WI38 (cell line): Measurements from ENCODE around the gene CBLN3.
"Not testable (repeated sequence)": the region's sequence is repeated elsewhere in the genome, so short reads cannot be mapped to it uniquely, and the experiment has no call there.

Experiments
- H3K4me3 ChIP-seq: 2 replicates; pipeline ENCODE4 v1.5.1; 2011; ENCODE audit warnings: low read depth, mild to moderate bottlenecking, control low read depth, low read length
- CTCF ChIP-seq: IDR thresholded peaks from 2 replicates; pipeline ENCODE4 v1.5.1; 2012; ENCODE audit warnings: low read depth, mild to moderate bottlenecking, control low read depth, low read length

CBLN3 gene

GRCh38 chr14:24392325-24393091, 37.0 kb downstream of the CBLN3 start:
- no peak overlapping the region for H3K4me3 ChIP-seq

GRCh38 chr14:24390701-24391468, 38.6 kb downstream of the CBLN3 start:
- no peak overlapping the region for H3K4me3 ChIP-seq
- no peak for TF ChIP-seq CTCF

More at GRCh38 chr14:24392325-24393091, 37.0 kb downstream of the CBLN3 start:
- TF ChIP-seq CTCF = no peak

GRCh38 chr14:24389226-24389848, 40.1 kb downstream of the CBLN3 start:
- no peak overlapping the region for H3K4me3 ChIP-seq
- no peak for TF ChIP-seq CTCF

- TF ChIP-seq CTCF = no peak
- no peak overlapping the region for H3K4me3 ChIP-seq
Observed at GRCh38 chr14:24388474-24389179, 40.8 kb downstream of the CBLN3 start.

- H3K4me3 ChIP-seq = not testable (repeated sequence)
Observed at GRCh38 chr14:24387579-24387978, 41.9 kb downstream of the CBLN3 start.

GRCh38 chr14:24387009-24387345, 42.5 kb downstream of the CBLN3 start:
- TF ChIP-seq CTCF = no peak

GRCh38 chr14:24385524-24385923, 43.9 kb downstream of the CBLN3 start:
- no peak for TF ChIP-seq CTCF
- H3K4me3 ChIP-seq = no peak overlapping the region

More at GRCh38 chr14:24387009-24387345, 42.5 kb downstream of the CBLN3 start:
- no peak overlapping the region for H3K4me3 ChIP-seq
